22Rv1 (cell line): ENCODE data around the gene CLIC3.
A peak's percentile ranks its signal among the peaks of the same experiment; 100 is the strongest.

ENCODE experiments used
- H3K27ac ChIP-seq: fragments of 450-650 bp; 2 replicates; pipeline ENCODE4 v1.5.1; 2017
- ZFX ChIP-seq: fragments of 450-650 bp; IDR thresholded peaks from 2 replicates; pipeline ENCODE4 v1.6.1; 2017; ENCODE audit warnings: antibody characterized with exemption, borderline replicate concordance
- TF ChIP-seq, protein P1 (sequence below): fragments of 450-650 bp; IDR thresholded peaks from 2 replicates; pipeline ENCODE4 v1.5.1; 2017; ENCODE audit warnings: mild to moderate bottlenecking

CLIC3 gene

DNA sequence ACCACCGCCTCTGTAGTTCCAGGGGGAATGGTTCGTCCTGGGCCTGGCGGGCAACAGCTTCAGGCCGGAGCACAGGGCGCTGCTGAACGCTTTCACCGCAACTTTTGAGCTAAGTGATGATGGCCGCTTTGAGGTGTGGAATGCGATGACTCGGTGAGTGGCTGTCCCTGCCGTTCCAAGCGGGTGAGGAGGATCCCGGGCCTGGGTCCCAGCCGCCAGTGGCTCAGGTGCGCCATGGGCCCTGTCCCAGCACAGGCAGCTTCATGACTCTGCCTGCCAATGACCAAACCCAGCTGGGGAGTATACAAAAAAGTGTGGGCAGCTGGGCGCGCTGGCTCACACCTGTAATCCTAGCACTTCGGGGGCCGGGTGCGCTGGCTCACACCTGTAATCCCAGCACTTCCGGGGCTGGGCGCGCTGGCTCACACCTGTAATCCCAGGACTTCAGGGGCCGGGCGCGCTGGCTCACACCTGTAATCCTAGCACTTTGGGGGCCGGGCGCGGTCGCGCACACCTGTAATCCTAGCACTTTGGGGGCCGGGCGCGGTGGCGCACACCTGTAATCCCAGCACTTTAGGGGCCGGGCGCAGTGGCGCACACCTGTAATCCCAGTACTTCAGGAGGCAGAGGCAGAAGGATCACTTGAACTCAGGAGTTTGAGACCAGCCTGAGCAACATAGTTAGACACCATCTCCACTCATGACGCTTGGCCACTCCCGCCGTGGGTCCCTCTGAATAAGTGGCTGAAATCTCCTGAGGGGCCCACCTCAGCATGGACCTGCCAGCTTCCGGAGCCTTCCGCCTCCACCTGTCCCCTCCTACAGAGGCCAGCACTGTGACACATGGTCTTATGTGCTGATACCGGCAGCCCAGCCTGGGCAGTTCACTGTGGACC lies 43.2 kb downstream of the CLIC3 start:
- no peak overlapping the region for H3K27ac ChIP-seq
- TF ChIP-seq ZFX: no peak
- TF ChIP-seq, protein P1, sequence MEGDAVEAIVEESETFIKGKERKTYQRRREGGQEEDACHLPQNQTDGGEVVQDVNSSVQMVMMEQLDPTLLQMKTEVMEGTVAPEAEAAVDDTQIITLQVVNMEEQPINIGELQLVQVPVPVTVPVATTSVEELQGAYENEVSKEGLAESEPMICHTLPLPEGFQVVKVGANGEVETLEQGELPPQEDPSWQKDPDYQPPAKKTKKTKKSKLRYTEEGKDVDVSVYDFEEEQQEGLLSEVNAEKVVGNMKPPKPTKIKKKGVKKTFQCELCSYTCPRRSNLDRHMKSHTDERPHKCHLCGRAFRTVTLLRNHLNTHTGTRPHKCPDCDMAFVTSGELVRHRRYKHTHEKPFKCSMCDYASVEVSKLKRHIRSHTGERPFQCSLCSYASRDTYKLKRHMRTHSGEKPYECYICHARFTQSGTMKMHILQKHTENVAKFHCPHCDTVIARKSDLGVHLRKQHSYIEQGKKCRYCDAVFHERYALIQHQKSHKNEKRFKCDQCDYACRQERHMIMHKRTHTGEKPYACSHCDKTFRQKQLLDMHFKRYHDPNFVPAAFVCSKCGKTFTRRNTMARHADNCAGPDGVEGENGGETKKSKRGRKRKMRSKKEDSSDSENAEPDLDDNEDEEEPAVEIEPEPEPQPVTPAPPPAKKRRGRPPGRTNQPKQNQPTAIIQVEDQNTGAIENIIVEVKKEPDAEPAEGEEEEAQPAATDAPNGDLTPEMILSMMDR: no peak

DNA sequence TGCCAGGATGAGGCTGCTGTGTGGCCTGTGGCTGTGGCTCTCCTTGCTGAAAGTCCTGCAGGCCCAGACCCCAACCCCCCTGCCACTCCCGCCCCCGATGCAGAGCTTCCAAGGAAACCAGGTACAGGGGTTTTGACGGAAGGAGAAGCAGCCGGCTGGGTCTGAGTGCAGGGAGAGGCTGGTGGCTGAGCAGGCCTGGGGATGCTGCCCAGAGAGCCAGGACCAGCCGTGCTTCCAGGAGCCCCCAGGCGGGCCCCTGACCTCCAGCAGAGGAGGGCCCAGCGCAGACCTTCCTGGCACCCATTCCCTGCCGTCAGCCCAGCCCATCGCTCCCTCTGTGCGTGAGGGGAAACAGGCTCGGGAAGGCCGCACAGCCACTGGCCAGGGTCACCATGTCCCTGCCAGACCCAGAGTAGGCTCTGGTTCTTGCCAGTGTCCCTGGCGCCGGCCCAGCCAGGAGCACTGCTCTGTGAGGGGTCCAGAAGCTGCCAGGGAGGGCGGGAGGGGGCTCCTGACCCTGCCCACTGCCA lies 44.0 kb downstream of the CLIC3 start:
- no peak overlapping the region for H3K27ac ChIP-seq
- no peak for TF ChIP-seq ZFX
- TF ChIP-seq, protein P1: no peak

DNA sequence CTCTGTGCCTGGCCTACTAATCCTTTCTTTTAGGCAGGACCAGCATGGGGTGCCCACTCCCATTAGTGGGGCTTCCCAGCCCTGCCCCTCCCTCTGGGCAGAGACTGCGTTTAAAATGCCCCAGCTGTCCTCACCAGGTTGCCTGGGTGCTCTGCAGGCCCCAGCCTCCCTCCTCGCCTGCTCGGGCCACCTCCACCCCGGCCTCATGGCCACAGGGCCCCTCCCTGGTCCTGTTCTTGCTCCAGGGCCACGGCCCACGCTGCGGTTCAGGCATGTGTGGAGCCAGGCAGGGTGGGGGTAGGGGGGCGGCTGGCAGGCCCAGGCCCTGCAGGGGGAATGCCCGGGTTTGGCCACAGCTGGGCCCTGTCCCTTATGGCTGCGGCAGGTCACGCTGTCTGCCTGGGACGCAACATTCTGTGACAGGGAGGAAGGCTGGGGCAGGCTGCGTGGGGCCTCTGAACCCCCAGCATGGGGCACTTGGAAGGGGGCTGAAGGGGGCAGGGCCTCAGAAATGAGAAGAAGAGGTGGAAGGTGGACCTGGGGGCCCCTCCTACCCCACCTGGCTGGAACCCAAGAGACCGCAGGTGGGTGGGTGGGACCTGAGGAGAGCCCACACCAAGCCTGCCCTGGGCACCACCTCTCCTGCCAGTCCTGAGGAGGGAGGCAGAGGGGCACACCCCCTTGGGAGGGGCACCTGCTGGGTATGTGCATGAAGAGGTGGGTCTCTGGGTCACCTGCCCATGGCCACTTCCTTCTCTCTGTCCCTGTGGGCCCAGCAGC lies 44.6 kb downstream of the CLIC3 start, which contains the start of gene LCN12:
Gene LCN12 (plus strand): TSS at position 733 of the 780 bp plus-strand sequence. CDS start 55 bp downstream, outside the sequence.
- peak within 1 kb of the TSS; percentile 97 for H3K27ac ChIP-seq
- TF ChIP-seq ZFX: no peak
- TF ChIP-seq, protein P1: no peak

DNA sequence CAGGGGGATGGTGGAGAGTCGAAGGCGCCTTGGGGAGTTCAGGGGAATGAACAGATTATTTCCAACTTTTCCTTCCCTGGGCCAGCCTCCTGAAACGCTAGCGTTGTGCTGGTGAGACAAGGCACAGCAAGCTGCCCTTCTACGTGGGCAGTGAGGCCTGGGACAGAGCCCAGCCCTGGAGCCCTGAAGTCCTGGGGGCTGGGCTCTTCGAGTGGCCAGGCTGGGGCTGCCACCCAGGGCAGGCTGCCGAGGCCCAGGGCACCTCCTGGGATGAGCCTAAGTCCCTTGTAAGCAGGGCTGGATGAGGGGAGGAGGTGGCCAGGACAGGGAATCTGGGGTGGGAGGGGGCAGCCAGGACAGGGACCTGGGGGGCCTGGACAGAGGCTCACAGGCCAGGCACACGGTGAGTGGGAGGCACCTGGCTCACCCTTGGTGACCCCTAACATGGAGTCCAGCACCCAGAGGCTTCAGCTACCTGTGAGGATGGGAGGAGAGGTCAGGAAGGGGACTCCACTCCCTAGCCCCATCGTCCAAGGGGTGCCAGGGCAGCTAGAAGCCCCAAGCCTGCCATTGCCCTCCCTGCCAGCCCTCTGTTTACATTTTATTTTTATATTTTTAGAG lies 45.6 kb downstream of the CLIC3 start:
- TF ChIP-seq, protein P1: no peak
- no peak for TF ChIP-seq ZFX
- peak overlapping the region; percentile 97 for H3K27ac ChIP-seq

DNA sequence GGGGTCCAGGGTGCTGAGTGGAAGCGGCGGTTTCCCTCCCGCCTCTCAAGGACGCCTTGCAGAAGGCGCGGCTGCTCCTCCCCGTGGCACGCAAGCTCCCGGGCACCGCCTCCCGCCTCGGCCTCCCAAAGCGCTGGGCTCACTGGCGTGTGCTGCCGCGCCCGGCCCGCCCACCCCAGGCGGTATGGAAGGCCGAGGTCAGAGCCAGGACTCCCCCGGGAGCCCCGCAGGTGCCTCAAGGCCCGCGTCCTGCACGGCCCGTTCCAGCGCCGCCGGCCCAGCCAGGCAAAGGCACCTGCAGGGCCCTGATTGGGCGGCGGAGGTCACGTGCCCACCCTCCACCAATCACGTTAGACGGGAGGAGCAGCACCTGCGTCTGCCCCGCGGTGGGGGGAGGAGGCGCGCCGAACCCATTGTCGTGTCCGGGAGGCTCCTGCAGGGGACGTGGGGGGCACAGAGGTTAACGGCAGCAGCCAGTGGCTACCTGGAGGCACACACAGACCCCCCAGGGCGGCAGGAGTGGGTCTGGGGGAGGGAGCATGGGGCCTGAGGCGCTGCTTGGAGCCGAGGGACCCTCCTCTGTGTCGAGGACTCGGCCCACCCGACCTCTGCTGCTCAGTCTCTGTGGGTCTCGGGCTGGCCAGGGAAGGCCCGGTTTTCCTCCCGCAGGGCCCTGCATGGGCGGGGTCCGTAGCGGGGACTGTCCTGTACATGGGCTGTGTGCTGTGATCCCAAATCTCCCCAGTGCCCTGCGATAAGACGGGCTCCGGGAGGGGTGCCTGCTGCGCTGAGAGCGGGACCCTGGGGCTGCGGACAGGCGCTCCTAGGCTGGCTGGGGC lies 46.3 kb downstream of the CLIC3 start:
- TF ChIP-seq, protein P1: 0 out of 2 replicates have a peak, but pooled peaks have one; percentile 32
- TF ChIP-seq ZFX: no peak

DNA sequence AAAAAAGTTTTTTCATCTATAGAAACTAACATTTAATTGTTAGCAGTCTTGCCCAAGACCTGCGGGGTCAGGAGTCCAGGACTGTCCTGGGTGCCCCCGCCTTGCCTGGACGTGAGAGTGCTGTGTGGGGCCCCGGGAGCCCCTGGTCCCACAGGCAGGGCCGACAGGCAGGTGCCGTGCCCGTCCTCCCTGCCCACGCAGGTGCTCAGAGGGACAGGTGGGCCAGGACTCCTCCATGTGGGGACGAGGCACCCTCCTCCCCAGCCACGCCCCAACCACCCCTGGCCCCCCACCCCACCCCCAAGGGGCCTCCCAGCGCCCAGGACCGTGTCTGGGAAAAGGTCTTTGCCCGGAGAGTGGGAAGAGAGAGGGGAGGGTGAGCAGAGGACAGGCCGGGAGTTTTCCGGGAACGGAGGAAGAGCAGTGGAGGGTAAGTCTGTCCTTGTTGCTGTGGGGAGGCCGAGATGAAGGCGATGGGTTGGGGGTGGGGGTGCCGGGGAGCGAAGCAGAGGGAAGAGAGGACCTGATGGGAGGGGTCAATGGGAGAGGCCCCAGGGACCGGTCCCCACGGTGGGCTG lies 47.0 kb downstream of the CLIC3 start:
- TF ChIP-seq, protein P1: no peak
- TF ChIP-seq ZFX: no peak
- peak overlapping the region; percentile 97 for H3K27ac ChIP-seq

More for the DNA sequence above, 46.3 kb downstream of the CLIC3 start:
- H3K27ac ChIP-seq: peak overlapping the region; percentile 97
